Measurements from ENCODE around the gene GLMN.
"Not testable (repeated sequence)": the region's sequence is repeated elsewhere in the genome, so short reads cannot be mapped to it uniquely, and the experiment has no call there.

Gene GLMN

GRCh38 chr1:92273039-92273438 is 25.7 kb downstream of the GLMN start:
- no peak for TF ChIP-seq POLR2A (IDR thresholded peaks at IDR 0.05; ENCODE audit: low read length)
- TF ChIP-seq GATA1 (IDR thresholded peaks at IDR 0.05; ENCODE audit: low read depth, low read length): no peak
- DNase-seq: no peak

- DNase-seq: no peak
- TF ChIP-seq POLR2A (IDR thresholded peaks at IDR 0.05; ENCODE audit: low read length) (no peak), GATA1 (IDR thresholded peaks at IDR 0.05; ENCODE audit: low read depth, low read length) (no peak)
These were observed 36.3 kb downstream of the GLMN start for GRCh38 chr1:92262516-92262915.

DNA sequence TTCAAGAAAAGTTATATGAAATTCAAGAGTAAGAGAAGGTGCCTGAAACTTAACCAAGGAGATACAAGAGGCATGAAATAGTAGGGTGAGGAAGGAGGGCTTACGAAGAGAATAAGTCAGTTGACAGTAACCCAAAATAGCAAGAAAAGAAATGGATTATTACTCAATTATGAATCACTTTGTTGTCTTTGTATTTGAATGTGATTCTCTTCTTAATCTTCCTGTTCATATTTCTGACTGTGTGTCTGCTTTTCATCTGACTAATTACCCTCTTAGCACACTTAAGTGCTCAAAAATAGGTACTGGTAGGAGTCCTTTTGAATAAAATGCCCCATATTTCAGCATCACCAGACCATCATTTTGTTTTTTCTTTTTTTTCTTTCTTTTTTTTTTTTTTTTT is 39.4 kb downstream of the GLMN start:
- DNase-seq: no peak
- TF ChIP-seq POLR2A (IDR thresholded peaks at IDR 0.05; ENCODE audit: low read length) (no peak), GATA1 (IDR thresholded peaks at IDR 0.05; ENCODE audit: low read depth, low read length) (no peak)

- DNase-seq: not testable (repeated sequence)
These were observed 44.1 kb downstream of the GLMN start for GRCh38 chr1:92254714-92255113.

GRCh38 chr1:92244376-92244775 is 54.4 kb downstream of the GLMN start:
- no peak for DNase-seq
- TF ChIP-seq POLR2A (IDR thresholded peaks at IDR 0.05; ENCODE audit: low read length) (no peak), GATA1 (IDR thresholded peaks at IDR 0.05; ENCODE audit: low read depth, low read length) (no peak)

DNA sequence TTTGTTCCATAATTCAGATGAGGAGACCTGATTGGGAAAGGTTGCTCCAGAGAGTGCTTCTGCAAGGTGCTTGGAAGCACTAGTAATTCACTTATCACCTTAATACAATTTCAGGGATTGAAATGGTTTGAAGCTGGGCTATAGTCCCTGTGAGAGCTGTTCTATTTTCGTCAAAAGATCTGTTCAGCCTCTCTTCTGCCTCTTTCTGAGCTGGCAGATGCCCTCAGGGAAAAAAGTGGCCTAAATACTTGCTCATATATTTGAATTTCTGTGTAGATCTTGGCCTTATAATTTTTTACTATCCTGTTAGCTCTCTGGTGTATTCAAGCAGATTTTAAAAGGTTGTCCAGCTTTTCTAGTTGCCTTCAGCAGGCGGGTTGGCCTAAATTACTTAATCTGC is 58.8 kb downstream of the GLMN start:
- TF ChIP-seq GATA1 (IDR thresholded peaks at IDR 0.05; ENCODE audit: low read depth, low read length) (no peak), POLR2A (IDR thresholded peaks at IDR 0.05; ENCODE audit: low read length) (no peak)
- no peak for DNase-seq

GRCh38 chr1:92230736-92231135 is 68.1 kb downstream of the GLMN start:
- TF ChIP-seq POLR2A (IDR thresholded peaks at IDR 0.05; ENCODE audit: low read length): no peak
- TF ChIP-seq GATA1 (IDR thresholded peaks at IDR 0.05; ENCODE audit: low read depth, low read length): no peak

GRCh38 chr1:92228401-92228800 is 70.4 kb downstream of the GLMN start:
- TF ChIP-seq POLR2A (IDR thresholded peaks at IDR 0.05; ENCODE audit: low read length) (no peak), GATA1 (IDR thresholded peaks at IDR 0.05; ENCODE audit: low read depth, low read length) (no peak)
- DNase-seq: no peak

More at GRCh38 chr1:92230736-92231135, 68.1 kb downstream of the GLMN start:
- no peak for DNase-seq

DNA sequence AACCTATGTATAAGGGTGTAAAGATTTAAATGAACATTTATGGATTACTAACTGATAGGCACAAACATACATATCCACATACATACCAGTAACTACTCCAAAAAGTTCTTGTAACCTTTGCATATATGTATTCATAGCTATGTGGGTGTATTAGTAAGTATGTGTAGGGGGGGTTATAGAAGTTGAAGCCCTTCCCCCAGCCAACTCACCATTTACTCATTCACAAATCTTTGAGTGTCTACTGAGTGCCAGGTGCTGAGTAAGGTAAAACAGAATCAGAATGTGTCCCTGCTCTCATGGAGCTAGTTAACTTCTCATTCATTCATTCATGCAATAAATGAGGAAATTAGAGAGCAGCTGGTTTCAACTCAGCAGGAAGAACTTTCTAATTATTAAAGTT is 79.8 kb downstream of the GLMN start:
- TF ChIP-seq POLR2A (IDR thresholded peaks at IDR 0.05; ENCODE audit: low read length) (no peak), GATA1 (IDR thresholded peaks at IDR 0.05; ENCODE audit: low read depth, low read length) (no peak)
- no peak for DNase-seq

GRCh38 chr1:92218559-92218958 is 80.2 kb downstream of the GLMN start:
- TF ChIP-seq POLR2A (IDR thresholded peaks at IDR 0.05; ENCODE audit: low read length): no peak
- no peak for TF ChIP-seq GATA1 (IDR thresholded peaks at IDR 0.05; ENCODE audit: low read depth, low read length)
- no peak for DNase-seq

DNA sequence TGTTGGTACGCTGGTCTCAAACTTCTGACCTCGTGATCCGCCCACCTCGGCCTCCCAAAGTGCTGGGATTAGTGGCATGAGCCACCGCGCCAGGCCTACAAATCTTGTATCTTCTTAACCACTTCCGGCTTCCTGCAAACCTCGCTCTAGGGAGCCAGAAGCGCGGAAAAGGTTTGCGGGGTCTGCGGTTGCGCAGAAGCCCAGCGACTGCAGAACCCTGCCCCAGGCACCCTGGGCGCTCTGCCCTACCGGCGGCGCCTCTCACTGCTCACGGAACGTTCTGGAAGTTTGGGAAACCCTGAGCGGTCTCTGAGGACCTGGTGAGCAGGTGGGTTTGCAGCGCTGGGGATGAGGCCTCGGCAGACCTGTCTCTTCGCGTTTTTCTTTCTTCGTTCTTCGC is 81.1 kb downstream of the GLMN start, which contains the start of gene C1orf146:
TSS of gene C1orf146 (plus strand) at position 195 of the 400 bp plus-strand sequence. CDS start 13,506 bp downstream, outside the sequence.
- no peak for TF ChIP-seq GATA1 (IDR thresholded peaks at IDR 0.05; ENCODE audit: low read depth, low read length)
- no peak for TF ChIP-seq POLR2A (IDR thresholded peaks at IDR 0.05; ENCODE audit: low read length)
- no peak for DNase-seq

DNA sequence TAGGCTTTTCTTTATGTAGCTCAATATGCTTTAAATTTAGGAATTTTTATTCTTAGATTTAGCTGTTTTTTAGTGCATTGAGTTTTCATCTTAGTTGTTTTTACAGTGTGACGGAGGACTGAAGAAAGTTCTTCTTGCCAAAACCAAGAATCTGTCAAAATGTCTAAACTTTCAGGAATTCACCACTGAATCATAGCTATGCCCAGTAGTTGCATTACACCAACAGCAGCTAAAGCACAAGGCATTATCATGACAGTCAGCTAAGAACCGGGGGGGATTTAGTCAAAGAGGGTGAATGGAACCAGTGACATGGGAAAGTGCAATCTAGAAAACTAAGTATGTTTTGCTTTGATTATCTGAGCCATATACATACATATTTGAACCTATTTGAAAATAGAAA is 87.6 kb downstream of the GLMN start:
- no peak for DNase-seq
- no peak for TF ChIP-seq GATA1 (IDR thresholded peaks at IDR 0.05; ENCODE audit: low read depth, low read length)
- no peak for TF ChIP-seq POLR2A (IDR thresholded peaks at IDR 0.05; ENCODE audit: low read length)

- TF ChIP-seq POLR2A (IDR thresholded peaks at IDR 0.05; ENCODE audit: low read length) (no peak), GATA1 (IDR thresholded peaks at IDR 0.05; ENCODE audit: low read depth, low read length) (no peak)
- no peak for DNase-seq
These were observed 88.1 kb downstream of the GLMN start for GRCh38 chr1:92210701-92211100.

- DNase-seq: no peak
- TF ChIP-seq POLR2A (IDR thresholded peaks at IDR 0.05; ENCODE audit: low read length) (no peak), GATA1 (IDR thresholded peaks at IDR 0.05; ENCODE audit: low read depth, low read length) (no peak)
These were observed 95.7 kb downstream of the GLMN start for GRCh38 chr1:92203105-92203504.

GRCh38 chr1:92201973-92202372 is 96.8 kb downstream of the GLMN start:
- TF ChIP-seq POLR2A (IDR thresholded peaks at IDR 0.05; ENCODE audit: low read length) (no peak), GATA1 (IDR thresholded peaks at IDR 0.05; ENCODE audit: low read depth, low read length) (no peak)
- DNase-seq: no peak

All from erythroblast (primary cell).